Esophagus muscularis mucosa (tissue), 3 donors: Measurements from ENCODE around the gene RNF149.

Experiments used
- POLR2AphosphoS5 ChIP-seq, 2 donors: sonication (generic); formaldehyde crosslinking; IDR thresholded peaks; one replicate each; pipeline ENCODE4 v1.6.1; 2017; ENCODE audit warnings: antibody characterized with exemption in 2 of 2
- TF ChIP-seq, protein P1 (sequence below), 3 experiments: fragments of 200-600 bp in 2 of 3; fragments of 450-650 bp in 1 of 3; sonication (generic) in 2 of 3; IDR thresholded peaks; one replicate each; pipeline ENCODE4 v1.5.1; 2017 to 2019; ENCODE audit warnings: antibody characterized with exemption in 3 of 3, mild to moderate bottlenecking in 2 of 3, moderate library complexity in 1 of 3

DNA sequence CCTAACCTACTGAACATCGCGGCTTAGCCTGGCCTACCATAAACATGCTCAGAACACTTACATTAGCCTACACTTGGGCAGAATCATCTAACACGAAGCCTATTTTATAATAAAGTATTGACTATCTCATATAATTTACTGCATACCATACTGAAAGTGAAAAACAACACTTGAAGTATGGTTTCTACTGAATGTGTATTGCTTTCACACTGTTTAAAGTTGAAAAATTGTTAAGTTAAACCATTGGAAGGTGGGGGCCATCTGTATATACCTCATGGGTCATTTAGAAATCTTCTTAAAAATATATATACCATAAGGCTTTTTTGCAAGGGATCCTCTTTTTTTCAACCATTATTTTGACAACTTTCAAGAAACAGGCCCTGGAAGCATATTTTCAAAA is 16.5 kb downstream of the RNF149 start:
- TF ChIP-seq, protein P1, sequence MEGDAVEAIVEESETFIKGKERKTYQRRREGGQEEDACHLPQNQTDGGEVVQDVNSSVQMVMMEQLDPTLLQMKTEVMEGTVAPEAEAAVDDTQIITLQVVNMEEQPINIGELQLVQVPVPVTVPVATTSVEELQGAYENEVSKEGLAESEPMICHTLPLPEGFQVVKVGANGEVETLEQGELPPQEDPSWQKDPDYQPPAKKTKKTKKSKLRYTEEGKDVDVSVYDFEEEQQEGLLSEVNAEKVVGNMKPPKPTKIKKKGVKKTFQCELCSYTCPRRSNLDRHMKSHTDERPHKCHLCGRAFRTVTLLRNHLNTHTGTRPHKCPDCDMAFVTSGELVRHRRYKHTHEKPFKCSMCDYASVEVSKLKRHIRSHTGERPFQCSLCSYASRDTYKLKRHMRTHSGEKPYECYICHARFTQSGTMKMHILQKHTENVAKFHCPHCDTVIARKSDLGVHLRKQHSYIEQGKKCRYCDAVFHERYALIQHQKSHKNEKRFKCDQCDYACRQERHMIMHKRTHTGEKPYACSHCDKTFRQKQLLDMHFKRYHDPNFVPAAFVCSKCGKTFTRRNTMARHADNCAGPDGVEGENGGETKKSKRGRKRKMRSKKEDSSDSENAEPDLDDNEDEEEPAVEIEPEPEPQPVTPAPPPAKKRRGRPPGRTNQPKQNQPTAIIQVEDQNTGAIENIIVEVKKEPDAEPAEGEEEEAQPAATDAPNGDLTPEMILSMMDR (IDR thresholded peaks at IDR 0.05): no peak
- TF ChIP-seq POLR2AphosphoS5 (IDR thresholded peaks at IDR 0.05): no peak
